GM12865 (cell line): Measurements from ENCODE around the gene SERPINB8.

Experiments used
- DNase-seq: peaks from one replicate; pipeline ENCODE4 v3.0.0; 2010; ENCODE audit warnings: low read depth
- H3K4me3 ChIP-seq: 2 replicates; pipeline ENCODE4 v1.5.1; 2011; ENCODE audit warnings: mild to moderate bottlenecking, low read depth, low read length, control low read depth
- CTCF ChIP-seq: IDR thresholded peaks from 2 replicates; pipeline ENCODE4 v1.5.1; 2011; ENCODE audit warnings: low read length, control low read depth, low read depth, inconsistent platforms; ENCODE audit not compliant: insufficient read depth; ENCODE audit errors: missing control alignments

SERPINB8 gene

GRCh38 chr18:63987743-63988142 is 17.9 kb downstream of the SERPINB8 start:
- no peak for DNase-seq
- TF ChIP-seq CTCF = no peak
- H3K4me3 ChIP-seq = no peak overlapping the region

- no peak overlapping the region for H3K4me3 ChIP-seq
- no peak for DNase-seq
- no peak for TF ChIP-seq CTCF
Observed at GRCh38 chr18:63992751-63993150, 22.9 kb downstream of the SERPINB8 start.

- no peak overlapping the region for H3K4me3 ChIP-seq
- TF ChIP-seq CTCF = peak; percentile 86
- DNase-seq = peak; percentile 51
Observed at GRCh38 chr18:63994783-63995399, 25.0 kb downstream of the SERPINB8 start.

DNA sequence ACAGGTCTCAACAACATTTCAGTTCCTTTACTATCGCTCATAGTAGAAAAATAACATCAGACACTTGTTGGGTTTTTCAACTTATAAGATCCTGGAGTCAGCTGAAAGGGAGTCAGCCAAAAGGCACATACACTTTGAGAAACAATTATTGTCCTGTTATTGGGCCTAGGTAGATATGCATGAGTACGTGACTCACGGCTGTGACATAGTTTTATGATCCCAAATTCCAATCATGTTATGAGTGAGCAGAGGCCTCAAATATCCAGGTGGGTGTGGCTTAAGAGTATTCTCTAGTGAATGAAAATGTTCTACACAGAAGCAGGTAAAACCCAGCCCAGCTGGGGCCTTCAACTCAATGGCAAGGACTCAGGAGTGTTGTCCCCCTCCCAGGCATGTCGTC is 27.2 kb downstream of the SERPINB8 start:
- H3K4me3 ChIP-seq = no peak overlapping the region
- no peak for TF ChIP-seq CTCF
- DNase-seq = no peak

DNA sequence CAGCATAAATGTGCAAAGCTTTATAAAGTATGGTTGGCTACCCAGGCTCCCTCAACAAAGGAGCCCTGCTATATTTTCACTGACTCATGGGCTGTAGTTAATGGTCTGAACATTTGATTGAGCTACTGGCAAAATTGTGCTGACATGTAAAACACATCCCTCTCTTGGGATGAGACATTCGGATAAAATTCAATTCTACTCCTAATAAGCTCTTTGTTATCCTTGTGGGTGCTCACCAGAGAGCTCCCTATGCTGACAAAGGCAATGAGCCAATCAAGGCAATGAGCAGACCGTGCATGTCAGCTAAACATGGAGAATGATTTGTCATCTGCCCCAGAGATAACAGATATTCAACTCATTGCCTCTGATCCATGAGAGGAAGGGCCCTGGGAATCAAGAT is 27.7 kb downstream of the SERPINB8 start:
- no peak overlapping the region for H3K4me3 ChIP-seq
- no peak for TF ChIP-seq CTCF
- DNase-seq = no peak

GRCh38 chr18:63999871-64000270 is 30.0 kb downstream of the SERPINB8 start:
- H3K4me3 ChIP-seq = no peak overlapping the region
- no peak for DNase-seq
- TF ChIP-seq CTCF = no peak

DNA sequence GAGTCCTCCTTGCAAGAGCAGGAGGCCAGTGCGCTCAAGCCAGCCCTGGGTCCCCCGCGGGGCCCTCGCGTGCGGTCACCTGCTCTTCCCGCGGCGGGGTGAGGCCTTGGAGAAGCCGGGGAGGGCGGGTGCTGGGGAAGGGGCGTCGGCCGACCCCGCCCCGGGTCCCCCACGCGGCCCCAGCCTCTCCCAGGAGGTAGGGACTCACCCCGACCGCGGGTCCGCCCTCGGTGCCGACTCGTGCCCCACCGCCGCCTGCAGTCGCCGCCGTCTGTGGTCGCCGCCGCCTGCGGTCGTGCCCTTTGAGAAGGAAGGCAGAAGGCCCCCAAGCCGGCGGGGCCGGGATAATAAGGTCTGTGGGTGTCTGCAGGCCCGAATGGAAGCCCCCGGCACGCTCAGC is 32.7 kb downstream of the SERPINB8 start:
- no peak for DNase-seq
- TF ChIP-seq CTCF = no peak

More for the DNA sequence above, 32.7 kb downstream of the SERPINB8 start:
- H3K4me3 ChIP-seq = no peak overlapping the region
